PC-9 (cell line): ENCODE measurements around the gene CPE.

Source experiments
- CTCF ChIP-seq: fragments of 200-600 bp; sonication (generic); conservative IDR thresholded peaks from 2 replicates; pipeline ENCODE4 v1.6.1; 2017; ENCODE audit warnings: mixed run types, antibody characterized with exemption, mild to moderate bottlenecking, moderate library complexity
- EZH2 ChIP-seq: fragments of 200-600 bp; sonication (generic); IDR thresholded peaks from 2 replicates; pipeline ENCODE4 v1.8.0; 2017; ENCODE audit warnings: antibody characterized with exemption, low read depth

- TF ChIP-seq CTCF: no peak
- no peak for TF ChIP-seq EZH2
Measured at GRCh38 chr4:165367040-165367439, 11.8 kb upstream of the CPE start.
